ENCODE measurements around the gene MAP4K2. TPM values are rescaled to one million over a fixed set of nuclear protein-coding genes. Genes with fewer than 3 reads are reported as not detected.
"Not testable (repeated sequence)": the region's sequence is repeated elsewhere in the genome, so short reads cannot be mapped to it uniquely, and the experiment has no call there.

Gene MAP4K2
- total RNA-seq, 1 donor from 2014 or later, result 25.8 TPM

DNA sequence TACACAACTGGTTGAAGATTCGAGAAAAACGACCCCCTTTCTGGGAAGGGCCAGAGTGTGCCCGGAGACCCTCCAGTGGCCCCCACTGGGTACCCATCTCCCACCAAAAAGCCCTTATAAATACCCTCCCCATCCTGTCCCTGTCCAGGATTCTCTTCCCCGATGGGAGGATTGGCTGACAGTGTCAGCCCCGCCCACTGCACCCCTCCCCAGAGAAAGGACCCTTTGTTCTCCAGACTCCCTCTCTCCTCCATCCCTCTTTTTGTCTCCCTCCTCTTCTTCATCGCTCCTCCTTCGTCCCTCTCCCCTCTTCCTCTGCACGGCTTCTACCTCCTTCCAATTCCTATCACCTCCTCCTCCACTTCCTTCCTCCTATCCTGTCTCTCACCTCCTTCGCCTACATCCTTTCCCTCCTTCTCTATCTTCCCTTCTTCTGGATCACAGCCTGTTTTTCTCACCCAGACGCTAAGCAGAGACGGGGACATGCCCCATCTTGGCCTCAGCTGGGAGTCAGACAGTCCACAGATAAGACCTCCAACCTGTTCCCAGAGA lies 20.6 kb upstream of the MAP4K2 start:
- H3K36me3 Mint-ChIP-seq, result peaks cover 22% of the 10 kb centered on the region
- no peak for DNase-seq (ENCODE audit: low spot score in 2 of 2, unreplicated experiment in 2 of 2)
- H3K9me3 Mint-ChIP-seq, result no peaks in the 10 kb centered on the region
- TF ChIP-seq CTCF (IDR thresholded peaks at IDR 0.05; ENCODE audit: unreplicated experiment), result no peak
- no peaks in the 10 kb centered on the region for H3K4me1 Mint-ChIP-seq
- no peak overlapping the region for H3K4me3 Mint-ChIP-seq
- no peak overlapping the region for H3K27ac Mint-ChIP-seq
- H3K27me3 Mint-ChIP-seq (ENCODE audit: low read depth), result no peaks in the 10 kb centered on the region

DNA sequence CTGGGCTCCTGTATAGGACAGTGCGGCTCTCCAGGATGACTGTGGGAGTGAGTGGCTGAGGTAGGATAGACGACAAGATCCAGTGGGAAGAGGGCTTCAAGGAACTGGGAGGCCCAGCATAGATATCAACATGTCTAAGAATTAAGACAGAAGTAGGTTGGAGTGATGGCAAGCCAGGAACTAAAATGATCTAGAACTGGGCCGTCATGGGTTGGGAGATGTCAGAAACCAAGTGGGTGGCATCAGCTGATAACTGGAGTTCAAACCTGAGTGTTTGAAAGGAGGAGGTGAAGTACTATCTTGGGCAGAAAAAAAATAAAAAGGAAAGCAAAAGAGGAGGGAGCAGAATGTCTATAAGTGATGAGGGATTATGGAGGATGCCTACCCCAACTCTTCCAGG lies 14.5 kb upstream of the MAP4K2 start:
- Mint-ChIP-seq H3K36me3 (no peaks in the 10 kb centered on the region), H3K4me1 (no peaks in the 10 kb centered on the region), H3K4me3 (no peak overlapping the region), H3K27ac (no peak overlapping the region), H3K9me3 (no peaks in the 10 kb centered on the region), H3K27me3 (ENCODE audit: low read depth) (no peaks in the 10 kb centered on the region)
- no peak for DNase-seq (ENCODE audit: low spot score in 2 of 2, unreplicated experiment in 2 of 2)
- TF ChIP-seq CTCF (IDR thresholded peaks at IDR 0.05; ENCODE audit: unreplicated experiment), result no peak

- not testable (repeated sequence) for H3K27ac Mint-ChIP-seq
Measured at GRCh38 chr11:64815433-64815832, 12.4 kb upstream of the MAP4K2 start.

DNA sequence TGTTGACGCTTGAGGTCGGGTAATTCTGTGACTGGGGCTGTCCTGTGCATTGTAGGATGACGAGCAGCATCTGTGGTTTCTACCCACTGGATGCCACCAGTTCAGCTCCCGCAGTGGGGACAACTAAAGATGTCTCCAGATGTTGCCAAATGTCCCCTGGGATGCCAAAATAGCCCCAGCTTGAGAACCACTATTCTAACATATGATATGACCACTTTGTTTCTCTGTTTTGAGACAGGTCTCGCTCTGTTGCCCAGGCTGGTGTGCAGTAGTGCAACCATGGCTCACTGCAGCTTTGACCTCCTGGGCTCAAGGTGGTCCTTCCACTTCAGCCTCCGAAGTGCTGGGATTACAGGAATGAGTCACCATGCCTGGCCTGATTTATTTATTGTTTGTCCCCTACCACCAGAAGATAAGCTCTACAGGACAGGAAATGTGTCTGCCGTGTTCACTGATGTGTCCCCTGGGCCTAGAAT lies 11.7 kb upstream of the MAP4K2 start:
- no peak overlapping the region for H3K27ac Mint-ChIP-seq
- H3K27me3 Mint-ChIP-seq (ENCODE audit: low read depth), result no peaks in the 10 kb centered on the region
- TF ChIP-seq CTCF (IDR thresholded peaks at IDR 0.05; ENCODE audit: unreplicated experiment), result no peak
- H3K36me3 Mint-ChIP-seq, result no peaks in the 10 kb centered on the region
- no peak for DNase-seq (ENCODE audit: low spot score in 2 of 2, unreplicated experiment in 2 of 2)
- H3K4me3 Mint-ChIP-seq, result no peak overlapping the region
- no peaks in the 10 kb centered on the region for H3K9me3 Mint-ChIP-seq
- H3K4me1 Mint-ChIP-seq, result peaks cover 3% of the 10 kb centered on the region

More at GRCh38 chr11:64815433-64815832, 12.4 kb upstream of the MAP4K2 start:
- H3K4me3 Mint-ChIP-seq; H3K36me3 Mint-ChIP-seq; H3K4me1 Mint-ChIP-seq; H3K9me3 Mint-ChIP-seq; DNase-seq (ENCODE audit: low spot score in 2 of 2, unreplicated experiment in 2 of 2); H3K27me3 Mint-ChIP-seq (ENCODE audit: low read depth): not testable (repeated sequence)

GRCh38 chr11:64813826-64814225 lies 10.8 kb upstream of the MAP4K2 start:
- Mint-ChIP-seq H3K4me3 (no peak overlapping the region), H3K9me3 (no peaks in the 10 kb centered on the region), H3K27ac (no peak overlapping the region), H3K36me3 (no peaks in the 10 kb centered on the region), H3K27me3 (ENCODE audit: low read depth) (no peaks in the 10 kb centered on the region), H3K4me1 (peaks cover 10% of the 10 kb centered on the region)
- no peak for TF ChIP-seq CTCF (IDR thresholded peaks at IDR 0.05; ENCODE audit: unreplicated experiment)
- no peak for DNase-seq (ENCODE audit: low spot score in 2 of 2, unreplicated experiment in 2 of 2)

- no peak for TF ChIP-seq CTCF (IDR thresholded peaks at IDR 0.05; ENCODE audit: unreplicated experiment)
- Mint-ChIP-seq H3K4me1 (peaks cover 10% of the 10 kb centered on the region), H3K27ac (peak overlapping the region; percentile 95), H3K36me3 (peaks cover 9% of the 10 kb centered on the region), H3K27me3 (ENCODE audit: low read depth) (no peaks in the 10 kb centered on the region), H3K9me3 (no peaks in the 10 kb centered on the region), H3K4me3 (peak overlapping the region; percentile 95)
- no peak for DNase-seq (ENCODE audit: low spot score in 2 of 2, unreplicated experiment in 2 of 2)
Measured at GRCh38 chr11:64810891-64811272, 7.9 kb upstream of the MAP4K2 start.

Data from mesothelial cell of epicardium (in vitro differentiated cells).